DOHH2 (cell line): Measurements from ENCODE around the gene TJP1.

Source experiments
- H3F3A ChIP-seq: fragments of 200-600 bp; sonication (generic), shearing (Covaris generic); 2 replicates; pipeline ENCODE4 v1.6.0; 2016; ENCODE audit warnings: antibody characterized with exemption, mild to moderate bottlenecking; ENCODE audit not compliant: control insufficient read depth, insufficient read depth
- H3K27ac ChIP-seq: fragments of 200-600 bp; sonication (generic); 2 replicates; pipeline ENCODE4 v1.5.1; 2014; ENCODE audit warnings: low read depth, mild to moderate bottlenecking, low read length, moderate library complexity
- H3K27me3 ChIP-seq: fragments of 200-600 bp; sonication (generic); 2 replicates; pipeline ENCODE4 v1.6.1; 2014; ENCODE audit warnings: mild to moderate bottlenecking, low read length, mixed read lengths; ENCODE audit not compliant: control insufficient read depth
- H3K36me3 ChIP-seq: fragments of 200-600 bp; sonication (generic); 2 replicates; pipeline ENCODE4 v1.6.1; 2014; ENCODE audit warnings: mild to moderate bottlenecking, low read length, moderate library complexity, mixed read lengths; ENCODE audit not compliant: control insufficient read depth
- H3K4me1 ChIP-seq: fragments of 200-600 bp; sonication (generic); 2 replicates; pipeline ENCODE4 v1.6.1; 2014; ENCODE audit warnings: mild to moderate bottlenecking, low read length, mixed read lengths; ENCODE audit not compliant: control insufficient read depth
- H3K4me2 ChIP-seq: fragments of 200-600 bp; sonication (generic); 2 replicates; pipeline ENCODE4 v1.6.0; 2014; ENCODE audit warnings: mild to moderate bottlenecking, low read length, moderate library complexity
- H3K4me3 ChIP-seq: fragments of 200-600 bp; sonication (generic); 2 replicates; pipeline ENCODE4 v1.5.1; 2014; ENCODE audit warnings: mild to moderate bottlenecking, low read length, mixed read lengths
- H3K79me2 ChIP-seq: fragments of 200-600 bp; sonication (generic); 2 replicates; pipeline ENCODE4 v1.6.1; 2014; ENCODE audit warnings: mild to moderate bottlenecking, low read length, mixed read lengths; ENCODE audit not compliant: control insufficient read depth
- H3K9me2 ChIP-seq: fragments of 200-600 bp; sonication (generic); replicated peaks from 2 replicates; pipeline ENCODE4 v1.6.1; 2014; ENCODE audit warnings: mild to moderate bottlenecking, low read length, mixed read lengths; ENCODE audit not compliant: control insufficient read depth
- H3K9me3 ChIP-seq: fragments of 200-600 bp; sonication (generic); 2 replicates; pipeline ENCODE4 v1.6.1; 2014; ENCODE audit warnings: antibody characterized with exemption, low read length, mixed read lengths; ENCODE audit not compliant: control insufficient read depth, insufficient read depth
- H4K20me1 ChIP-seq: fragments of 200-600 bp; sonication (generic); 2 replicates; pipeline ENCODE4 v1.6.0; 2014; ENCODE audit warnings: low read depth, mild to moderate bottlenecking, antibody characterized with exemption, low read length, moderate library complexity; ENCODE audit not compliant: control insufficient read depth, insufficient read depth
- CTCF ChIP-seq: fragments of 200-600 bp; sonication (generic); IDR thresholded peaks from one replicate; pipeline ENCODE4 v1.5.1; 2014; ENCODE audit warnings: antibody characterized with exemption, mild to moderate bottlenecking, low read depth, low read length; ENCODE audit not compliant: poor library complexity, severe bottlenecking
- EZH2phosphoT487 ChIP-seq: fragments of 200-600 bp; sonication (generic); IDR thresholded peaks from 2 replicates; pipeline ENCODE4 v1.6.1; 2017; ENCODE audit warnings: borderline replicate concordance, mild to moderate bottlenecking, antibody characterized with exemption, low read length, moderate library complexity, mixed read lengths

Gene TJP1

GRCh38 chr15:29656636-29657475, 165.4 kb downstream of the TJP1 start:
- Histone ChIP-seq H3K4me2 (no peak overlapping the region), H3K4me3 (no peak overlapping the region)

GRCh38 chr15:29652595-29652994, 169.7 kb downstream of the TJP1 start:
- no peaks in the 10 kb centered on the region for H3F3A ChIP-seq

More at GRCh38 chr15:29656636-29657475, 165.4 kb downstream of the TJP1 start:
- H3K36me3 ChIP-seq, result no peaks in the 10 kb centered on the region
- no peaks in the 10 kb centered on the region for H3K27me3 ChIP-seq
- TF ChIP-seq EZH2phosphoT487, result no peak
- no peak for TF ChIP-seq CTCF
- no peaks in the 10 kb centered on the region for H3F3A ChIP-seq
- H3K79me2 ChIP-seq, result no peaks in the 10 kb centered on the region
- no peaks in the 10 kb centered on the region for H3K9me2 ChIP-seq
- H3K9me3 ChIP-seq, result peaks cover 4% of the 10 kb centered on the region; the same call in 1 of the 2 replicates
- no peaks in the 10 kb centered on the region for H3K4me1 ChIP-seq
- no peaks in the 10 kb centered on the region for H4K20me1 ChIP-seq
- H3K27ac ChIP-seq, result no peak overlapping the region

GRCh38 chr15:29651476-29652233, 170.6 kb downstream of the TJP1 start:
- Histone ChIP-seq H3K27me3 (no peaks in the 10 kb centered on the region), H4K20me1 (no peaks in the 10 kb centered on the region), H3K27ac (no peak overlapping the region), H3F3A (no peaks in the 10 kb centered on the region), H3K9me2 (no peaks in the 10 kb centered on the region), H3K4me3 (no peak overlapping the region), H3K36me3 (no peaks in the 10 kb centered on the region), H3K79me2 (no peaks in the 10 kb centered on the region), H3K4me1 (no peaks in the 10 kb centered on the region), H3K4me2 (no peak overlapping the region), H3K9me3 (peaks cover 10% of the 10 kb centered on the region; the same call in 1 of the 2 replicates)
- no peak for TF ChIP-seq CTCF
- TF ChIP-seq EZH2phosphoT487, result no peak

More at GRCh38 chr15:29652595-29652994, 169.7 kb downstream of the TJP1 start:
- no peak overlapping the region for H3K4me2 ChIP-seq
- no peaks in the 10 kb centered on the region for H3K79me2 ChIP-seq
- no peak overlapping the region for H3K4me3 ChIP-seq
- TF ChIP-seq EZH2phosphoT487 (no peak), CTCF (no peak)
- H3K36me3 ChIP-seq, result no peaks in the 10 kb centered on the region
- H3K27ac ChIP-seq, result no peak overlapping the region
- H3K9me2 ChIP-seq, result no peaks in the 10 kb centered on the region
- no peaks in the 10 kb centered on the region for H3K4me1 ChIP-seq
- no peaks in the 10 kb centered on the region for H3K27me3 ChIP-seq
- no peaks in the 10 kb centered on the region for H4K20me1 ChIP-seq
- peaks cover 10% of the 10 kb centered on the region; the same call in 1 of the 2 replicates for H3K9me3 ChIP-seq
